Glutamatergic neuron (in vitro differentiated cells): ENCODE measurements around the gene BAG5. TPM values are rescaled to one million over a fixed set of nuclear protein-coding genes. Genes with fewer than 3 reads are reported as not detected.

Experiments used
- DNase-seq: peaks from one replicate; pipeline ENCODE4 v3.0.0; 2022
- H3K27ac Mint-ChIP-seq: one replicate; pipeline ENCODE4 v1.8.0; 2020; ENCODE audit warnings: mild to moderate bottlenecking, mixed read lengths, inconsistent platforms; ENCODE audit not compliant: unreplicated experiment
- H3K27me3 Mint-ChIP-seq: one replicate; pipeline ENCODE4 v1.8.0; 2020; ENCODE audit warnings: mild to moderate bottlenecking, moderate library complexity, mixed read lengths, inconsistent platforms; ENCODE audit not compliant: unreplicated experiment
- H3K36me3 Mint-ChIP-seq: one replicate; pipeline ENCODE4 v1.8.0; 2020; ENCODE audit warnings: mild to moderate bottlenecking, mixed read lengths, inconsistent platforms; ENCODE audit not compliant: unreplicated experiment
- H3K4me1 Mint-ChIP-seq: one replicate; pipeline ENCODE4 v1.8.0; 2020; ENCODE audit warnings: mild to moderate bottlenecking, low read depth, mixed read lengths, inconsistent platforms; ENCODE audit not compliant: unreplicated experiment
- H3K4me3 Mint-ChIP-seq: one replicate; pipeline ENCODE4 v1.8.0; 2020; ENCODE audit warnings: mild to moderate bottlenecking, mixed read lengths, inconsistent platforms; ENCODE audit not compliant: unreplicated experiment
- H3K9me3 Mint-ChIP-seq: one replicate; pipeline ENCODE4 v1.8.0; 2020; ENCODE audit warnings: mild to moderate bottlenecking, moderate library complexity, mixed read lengths, inconsistent platforms; ENCODE audit not compliant: unreplicated experiment
- total RNA-seq: library from RNA; stranded (reverse); fragmentation: NEBNext Ultra II Directional; extraction: Animal tissue kit (Norgen Biotek cat#: 25700); gene quantifications from one replicate; pipeline ENCODE4 v1.2.1, GENCODE V29; 2021; ENCODE audit not compliant: unreplicated experiment
- TF ChIP-seq, protein P1 (sequence below): fragments of 200-600 bp; sonication (generic); IDR thresholded peaks from one replicate; pipeline ENCODE4 v1.5.0; 2021; ENCODE audit not compliant: partially characterized antibody, unreplicated experiment

BAG5 gene
- total RNA-seq, 1 donor from 2014 or later, result 34.4 TPM

DNA sequence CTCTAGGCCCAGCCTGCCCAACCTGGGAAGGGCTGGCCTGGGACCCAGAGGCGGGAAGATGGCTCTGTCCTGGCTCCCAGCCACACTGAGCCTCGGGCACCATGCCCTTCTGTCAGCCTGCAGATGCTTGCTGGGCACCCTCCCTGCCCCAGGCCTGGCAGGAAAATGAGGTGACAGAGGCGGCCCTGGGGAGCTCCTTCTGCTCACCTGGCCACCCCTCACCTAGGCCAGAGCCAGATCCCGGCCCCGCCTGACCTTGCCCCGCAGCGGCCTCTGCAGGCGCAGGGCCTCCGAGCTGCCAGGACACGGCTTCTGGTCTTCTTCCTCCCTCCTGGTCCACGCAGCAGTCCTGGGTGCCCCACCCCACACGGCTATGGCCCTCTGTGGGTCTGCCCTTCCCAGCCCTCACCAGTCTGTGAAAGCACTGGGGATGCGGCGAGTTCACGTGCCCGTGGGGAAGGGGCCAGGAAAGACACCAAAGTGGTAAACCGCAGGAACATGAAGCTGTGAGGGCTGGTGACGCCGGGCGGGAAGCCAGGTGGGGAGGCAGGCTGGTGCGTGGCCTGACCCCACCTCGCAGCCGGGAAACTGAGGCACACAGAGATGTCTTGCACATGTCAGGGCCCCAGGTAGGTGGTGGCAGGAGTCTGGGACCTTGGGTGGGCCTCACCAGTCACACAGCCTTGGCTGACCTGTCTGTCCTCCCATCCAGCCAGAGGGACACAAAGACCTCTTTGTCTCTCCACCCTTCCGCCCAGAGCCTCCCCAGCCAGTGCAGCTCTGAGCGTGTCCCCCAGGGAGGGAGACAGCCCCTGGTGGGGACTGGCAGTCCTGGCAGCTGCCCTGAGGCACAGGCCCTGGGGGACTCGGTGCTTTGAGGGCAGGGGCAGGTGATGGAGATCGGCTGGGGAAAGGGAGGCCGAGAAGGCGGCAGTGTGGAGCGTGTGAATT, 12.8 kb downstream of the BAG5 start:
- Mint-ChIP-seq H3K36me3 (no peaks in the 10 kb centered on the region), H3K27me3 (peaks cover 13% of the 10 kb centered on the region), H3K27ac (no peak overlapping the region), H3K4me3 (no peak overlapping the region), H3K4me1 (peaks cover 14% of the 10 kb centered on the region), H3K9me3 (peaks cover 5% of the 10 kb centered on the region)
- DNase-seq, result no peak
- TF ChIP-seq, protein P1, sequence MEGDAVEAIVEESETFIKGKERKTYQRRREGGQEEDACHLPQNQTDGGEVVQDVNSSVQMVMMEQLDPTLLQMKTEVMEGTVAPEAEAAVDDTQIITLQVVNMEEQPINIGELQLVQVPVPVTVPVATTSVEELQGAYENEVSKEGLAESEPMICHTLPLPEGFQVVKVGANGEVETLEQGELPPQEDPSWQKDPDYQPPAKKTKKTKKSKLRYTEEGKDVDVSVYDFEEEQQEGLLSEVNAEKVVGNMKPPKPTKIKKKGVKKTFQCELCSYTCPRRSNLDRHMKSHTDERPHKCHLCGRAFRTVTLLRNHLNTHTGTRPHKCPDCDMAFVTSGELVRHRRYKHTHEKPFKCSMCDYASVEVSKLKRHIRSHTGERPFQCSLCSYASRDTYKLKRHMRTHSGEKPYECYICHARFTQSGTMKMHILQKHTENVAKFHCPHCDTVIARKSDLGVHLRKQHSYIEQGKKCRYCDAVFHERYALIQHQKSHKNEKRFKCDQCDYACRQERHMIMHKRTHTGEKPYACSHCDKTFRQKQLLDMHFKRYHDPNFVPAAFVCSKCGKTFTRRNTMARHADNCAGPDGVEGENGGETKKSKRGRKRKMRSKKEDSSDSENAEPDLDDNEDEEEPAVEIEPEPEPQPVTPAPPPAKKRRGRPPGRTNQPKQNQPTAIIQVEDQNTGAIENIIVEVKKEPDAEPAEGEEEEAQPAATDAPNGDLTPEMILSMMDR, result peak; percentile 16

DNA sequence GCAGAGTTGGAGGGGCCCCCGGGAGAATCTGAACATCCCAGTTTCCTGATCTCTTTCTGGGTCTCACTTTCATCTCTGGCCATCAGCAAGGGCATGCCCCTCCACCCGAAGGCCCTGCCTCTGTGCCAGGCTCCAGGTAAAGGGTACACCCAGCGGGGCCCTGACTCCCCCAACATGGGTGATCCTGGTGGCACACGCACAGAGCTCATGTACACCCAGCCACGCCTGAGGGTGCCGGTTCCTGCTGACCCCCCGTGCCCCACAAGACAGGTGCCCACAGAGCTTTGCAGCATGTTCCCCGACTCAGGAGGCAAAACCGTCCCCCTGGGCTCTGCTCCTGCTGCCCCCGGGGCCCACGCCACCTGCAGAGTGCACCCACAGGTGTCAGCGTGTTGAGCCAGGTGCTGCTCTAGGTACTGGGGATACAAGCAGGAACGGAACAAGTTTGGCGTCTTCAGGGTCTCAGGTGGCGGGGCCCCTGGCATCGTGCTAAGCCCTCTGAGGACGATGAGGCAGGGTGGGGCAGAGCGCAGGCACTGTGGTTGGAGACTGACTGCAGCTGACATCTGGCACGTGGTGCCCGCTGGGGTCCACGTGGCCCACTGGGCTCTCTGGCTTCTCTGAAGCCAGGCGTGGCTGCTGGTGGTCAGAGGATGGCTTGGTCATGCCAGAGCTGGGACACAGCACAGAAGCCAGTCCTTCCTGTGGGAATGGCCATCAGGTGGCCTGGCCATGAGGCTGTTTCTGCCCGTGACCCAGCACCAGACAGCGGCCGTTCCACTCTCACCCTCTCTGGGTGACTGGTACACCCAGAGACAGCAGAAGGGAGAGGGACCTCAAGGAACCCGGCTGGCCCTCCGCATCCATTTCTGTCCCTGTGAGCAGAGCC, 13.8 kb downstream of the BAG5 start:
- Mint-ChIP-seq H3K27ac (no peak overlapping the region), H3K4me3 (no peak overlapping the region), H3K4me1 (peaks cover 16% of the 10 kb centered on the region), H3K9me3 (peaks cover 5% of the 10 kb centered on the region), H3K36me3 (no peaks in the 10 kb centered on the region), H3K27me3 (peaks cover 14% of the 10 kb centered on the region)
- TF ChIP-seq, protein P1, result no peak
- no peak for DNase-seq

DNA sequence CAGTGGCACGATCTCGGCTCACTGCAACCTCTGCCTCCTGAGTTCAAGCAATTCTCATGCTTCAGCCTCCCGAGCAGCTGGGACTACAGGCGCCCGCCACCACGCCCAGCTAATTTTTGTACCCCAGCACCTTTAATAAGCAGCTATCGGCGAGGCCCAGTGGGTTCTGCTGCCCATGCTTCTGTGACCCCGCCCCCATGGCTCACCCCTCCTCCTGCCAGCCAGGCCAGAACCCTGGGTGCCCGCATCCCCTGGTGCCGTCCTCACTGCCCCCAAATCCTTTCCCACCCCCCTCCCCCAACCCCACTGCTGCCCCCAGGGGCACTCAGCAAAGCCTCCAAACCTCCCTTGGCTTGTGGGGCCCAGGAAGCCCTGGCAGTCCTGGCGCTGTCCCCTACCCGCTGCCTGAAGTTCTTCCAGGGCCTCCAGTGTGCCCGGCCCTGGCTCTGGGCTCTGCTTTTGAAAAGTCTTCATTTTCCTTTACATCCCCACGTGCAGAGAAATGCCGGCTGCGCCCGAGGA, 14.5 kb downstream of the BAG5 start:
- no peak for DNase-seq
- Mint-ChIP-seq H3K27me3 (peaks cover 14% of the 10 kb centered on the region), H3K4me1 (peaks cover 16% of the 10 kb centered on the region), H3K4me3 (no peak overlapping the region), H3K36me3 (no peaks in the 10 kb centered on the region), H3K9me3 (peaks cover 4% of the 10 kb centered on the region), H3K27ac (no peak overlapping the region)
- TF ChIP-seq, protein P1, result no peak

DNA sequence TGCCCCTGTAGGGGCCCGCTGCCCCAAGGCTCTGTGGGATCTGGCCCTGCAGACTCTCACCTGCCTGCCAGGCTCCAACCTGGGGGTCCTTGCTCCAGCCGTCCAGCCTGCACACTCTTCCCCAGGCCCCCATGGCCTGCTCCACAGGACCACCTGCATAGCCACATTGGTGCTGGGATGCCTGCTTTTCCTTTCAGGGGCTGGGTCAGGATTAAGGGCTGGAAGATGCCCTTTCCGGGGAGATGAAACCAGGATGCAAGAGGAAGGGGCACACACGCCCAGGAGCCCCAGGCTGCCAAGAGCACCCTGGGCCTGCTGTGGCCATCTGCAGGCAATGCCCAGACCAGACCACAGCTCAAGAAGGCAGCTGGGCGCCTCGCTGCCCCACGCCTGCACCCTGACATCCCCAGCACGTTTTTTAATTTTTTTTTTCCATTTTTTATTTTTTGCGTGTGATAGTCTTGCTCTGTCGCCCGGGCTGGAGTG, 15.0 kb downstream of the BAG5 start:
- H3K27me3 Mint-ChIP-seq, result peaks cover 14% of the 10 kb centered on the region
- H3K9me3 Mint-ChIP-seq, result peaks cover 3% of the 10 kb centered on the region
- TF ChIP-seq, protein P1, result no peak
- no peak for DNase-seq
- no peaks in the 10 kb centered on the region for H3K36me3 Mint-ChIP-seq
- peaks cover 16% of the 10 kb centered on the region for H3K4me1 Mint-ChIP-seq
- H3K27ac Mint-ChIP-seq, result no peak overlapping the region
- no peak overlapping the region for H3K4me3 Mint-ChIP-seq
